Stimulated activated CD8-positive, alpha-beta memory T cell treated with anti-CD3 and anti-CD28 coated beads, Interleukin-15, amount 100 ng/mL, for 48 hours (primary cell): ENCODE data around the gene RNF20.
A peak's percentile ranks its signal among the peaks of the same experiment; 100 is the strongest.
"Not testable (repeated sequence)": the region's sequence is repeated elsewhere in the genome, so short reads cannot be mapped to it uniquely, and the experiment has no call there.

Experiments
- DNase-seq, 2 donors: peaks; one replicate each; pipeline ENCODE4 v3.0.0-alpha.2; 2020; ENCODE audit warnings: low read depth in 2 of 2

RNF20 gene

GRCh38 chr9:101530076-101530711 is 3.5 kb upstream of the RNF20 start:
- DNase-seq: peak; percentile 41 to 55

- no peak for DNase-seq
These were observed 2.7 kb downstream of the RNF20 start for GRCh38 chr9:101536351-101536750.

GRCh38 chr9:101536938-101537337 is 3.3 kb downstream of the RNF20 start:
- no peak for DNase-seq

GRCh38 chr9:101540069-101540468 is 6.4 kb downstream of the RNF20 start:
- DNase-seq: no peak

- no peak for DNase-seq
These were observed 9.6 kb downstream of the RNF20 start for GRCh38 chr9:101543098-101543735.

- DNase-seq: not testable (repeated sequence)
These were observed 15.9 kb downstream of the RNF20 start for GRCh38 chr9:101549472-101550098.

GRCh38 chr9:101561740-101562139 is 28.1 kb downstream of the RNF20 start:
- DNase-seq: no peak

GRCh38 chr9:101562966-101563365 is 29.3 kb downstream of the RNF20 start:
- no peak for DNase-seq

GRCh38 chr9:101564252-101564651 is 30.6 kb downstream of the RNF20 start:
- no peak for DNase-seq

GRCh38 chr9:101566904-101567724 is 33.5 kb downstream of the RNF20 start:
- no peak for DNase-seq

- DNase-seq: no peak
These were observed 34.2 kb downstream of the RNF20 start for GRCh38 chr9:101567725-101568350.

- DNase-seq: no peak
These were observed 36.3 kb downstream of the RNF20 start for GRCh38 chr9:101569741-101570501.

- no peak for DNase-seq
These were observed 37.5 kb downstream of the RNF20 start for GRCh38 chr9:101571114-101571513.

GRCh38 chr9:101572316-101572715 is 38.7 kb downstream of the RNF20 start:
- DNase-seq: no peak

GRCh38 chr9:101574731-101575333 is 41.2 kb downstream of the RNF20 start:
- no peak for DNase-seq

- DNase-seq: no peak
These were observed 44.7 kb downstream of the RNF20 start for GRCh38 chr9:101578378-101578777.

GRCh38 chr9:101579711-101580545 is 46.3 kb downstream of the RNF20 start:
- no peak for DNase-seq

- DNase-seq: no peak
These were observed 48.9 kb downstream of the RNF20 start for GRCh38 chr9:101582553-101582952.

GRCh38 chr9:101585740-101586139 is 52.1 kb downstream of the RNF20 start:
- no peak for DNase-seq

GRCh38 chr9:101586651-101587050 is 53.0 kb downstream of the RNF20 start:
- DNase-seq: no peak
